Lung (tissue), 12 donors: ENCODE measurements around the gene PARD6A. TPM values are rescaled to one million over a fixed set of nuclear protein-coding genes. Genes with fewer than 3 reads are reported as not detected.
A peak's percentile ranks its signal among the peaks of the same experiment; 100 is the strongest.

Experiments
- ATAC-seq: fragments of 200-7000 bp; cut with Tn5 transposase; one replicate; pipeline ENCODE4 v1.9.1; 2020; ENCODE audit warnings: moderate number of reproducible peaks; ENCODE audit not compliant: insufficient read depth, low FRiP score
- DNase-seq, 3 donors: peaks; one replicate each; pipeline ENCODE4 v3.0.0-alpha.2; 2013 to 2017
- H3K27ac ChIP-seq, 2 donors: one replicate each; pipeline ENCODE4 v1.5.1; 2013; ENCODE audit warnings: mild to moderate bottlenecking in 2 of 2, moderate library complexity in 2 of 2, control low read depth in 1 of 2, inconsistent platforms in 1 of 2, low read depth in 1 of 2, low read length in 1 of 2
- H3K27me3 ChIP-seq, 3 donors: one replicate each; pipeline ENCODE4 v1.5.1; 2013; ENCODE audit warnings: low read length in 2 of 3; ENCODE audit not compliant: control insufficient read depth in 3 of 3, insufficient read depth in 3 of 3
- H3K36me3 ChIP-seq, 4 donors: one replicate each; pipeline ENCODE4 v1.5.1; 2013; ENCODE audit warnings: low read length in 4 of 4, mild to moderate bottlenecking in 1 of 4, moderate library complexity in 1 of 4; ENCODE audit not compliant: control insufficient read depth in 4 of 4, insufficient read depth in 4 of 4
- H3K4me1 ChIP-seq, 5 donors: one replicate each; pipeline ENCODE4 v1.5.1; 2013; ENCODE audit warnings: low read length in 5 of 5, mild to moderate bottlenecking in 2 of 5, moderate library complexity in 1 of 5; ENCODE audit not compliant: control insufficient read depth in 5 of 5, insufficient read depth in 5 of 5
- H3K4me3 ChIP-seq: one replicate; pipeline ENCODE4 v1.5.1; 2013; ENCODE audit warnings: mild to moderate bottlenecking, control low read depth, moderate library complexity
- H3K9ac ChIP-seq, 2 donors: one replicate each; pipeline ENCODE4 v1.5.1; 2013; ENCODE audit warnings: low read length in 2 of 2, control low read depth in 1 of 2; ENCODE audit not compliant: insufficient read depth in 1 of 2
- H3K9me3 ChIP-seq, 4 donors: one replicate each; pipeline ENCODE4 v1.5.1; 2013; ENCODE audit warnings: low read length in 3 of 4, mild to moderate bottlenecking in 1 of 4, moderate library complexity in 1 of 4; ENCODE audit not compliant: control insufficient read depth in 4 of 4, insufficient read depth in 3 of 4
- WGBS, 2 donors: extraction: QIAGEN DNeasy Blood & Tissue Kit; methylation state at CpG; one replicate each; pipeline ENCODE4 v1.1.7; 2013; 5-methylcytosine and 5-hydroxymethylcytosine counted together
- polyA plus RNA-seq, 2 donors: library from polyadenylated mRNA; stranded (reverse); fragments of 200-250 nt; gene quantifications; one replicate each; pipeline ENCODE4 v1.2.1, GENCODE V29; 2013
- total RNA-seq, 2 donors: library from RNA; depleted of rRNA in 1 of 2; stranded (reverse); fragments of >200 nt in 1 of 2; gene quantifications; one replicate each; pipeline ENCODE4 v1.2.1, GENCODE V29; 2014 to 2021
- TF ChIP-seq, protein P1 (sequence below): IDR thresholded peaks from 2 replicates; pipeline ENCODE4 v1.5.1; 2012; ENCODE audit warnings: mild to moderate bottlenecking; ENCODE audit errors: control extremely low read depth, extremely low read depth
- donor health status: control.
- donor health status: control.
- donor health status: Bipolar disorder and iron deficiency.
- donor health status: healthy.
- donor health status: DM: yes; HTN: yes; CAD: no.

PARD6A gene
- total and polyA plus RNA-seq, 4 donors = 1.4 to 6.2 (median 4.7) TPM

- peaks cover 2 to 20% (median 12%) of the 10 kb centered on the region in 5 donors for H3K4me1 ChIP-seq
- H3K4me3 ChIP-seq = no peak overlapping the region
- WGBS, 2 donors = 94 to 95% methylated on average over 18 of the region's 18 CpGs
- no peak overlapping the region for H3K9ac ChIP-seq
- no peaks in the 10 kb centered on the region for H3K9me3 ChIP-seq
- ATAC-seq (no peak), DNase-seq (no peak)
- TF ChIP-seq, protein P1, sequence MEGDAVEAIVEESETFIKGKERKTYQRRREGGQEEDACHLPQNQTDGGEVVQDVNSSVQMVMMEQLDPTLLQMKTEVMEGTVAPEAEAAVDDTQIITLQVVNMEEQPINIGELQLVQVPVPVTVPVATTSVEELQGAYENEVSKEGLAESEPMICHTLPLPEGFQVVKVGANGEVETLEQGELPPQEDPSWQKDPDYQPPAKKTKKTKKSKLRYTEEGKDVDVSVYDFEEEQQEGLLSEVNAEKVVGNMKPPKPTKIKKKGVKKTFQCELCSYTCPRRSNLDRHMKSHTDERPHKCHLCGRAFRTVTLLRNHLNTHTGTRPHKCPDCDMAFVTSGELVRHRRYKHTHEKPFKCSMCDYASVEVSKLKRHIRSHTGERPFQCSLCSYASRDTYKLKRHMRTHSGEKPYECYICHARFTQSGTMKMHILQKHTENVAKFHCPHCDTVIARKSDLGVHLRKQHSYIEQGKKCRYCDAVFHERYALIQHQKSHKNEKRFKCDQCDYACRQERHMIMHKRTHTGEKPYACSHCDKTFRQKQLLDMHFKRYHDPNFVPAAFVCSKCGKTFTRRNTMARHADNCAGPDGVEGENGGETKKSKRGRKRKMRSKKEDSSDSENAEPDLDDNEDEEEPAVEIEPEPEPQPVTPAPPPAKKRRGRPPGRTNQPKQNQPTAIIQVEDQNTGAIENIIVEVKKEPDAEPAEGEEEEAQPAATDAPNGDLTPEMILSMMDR = no peak
- H3K27ac ChIP-seq = no peak overlapping the region
- peaks cover 0 to 9% (median 8%) of the 10 kb centered on the region in 3 donors for H3K27me3 ChIP-seq
- H3K36me3 ChIP-seq = peaks cover 0 to 15% (median 4%) of the 10 kb centered on the region in 4 donors
Measured at GRCh38 chr16:67657751-67658518, 2.8 kb upstream of the PARD6A start.

- ATAC-seq (no peak), DNase-seq (no peak)
- Histone ChIP-seq H3K4me1 (peaks cover 2 to 13% (median 7%) of the 10 kb centered on the region in 5 donors), H3K27ac (no peak overlapping the region), H3K4me3 (peak overlapping the region; percentile 81), H3K9me3 (no peaks in the 10 kb centered on the region), H3K27me3 (peaks cover 0 to 8% (median 5%) of the 10 kb centered on the region in 3 donors), H3K36me3 (peaks cover 0 to 20% (median 6%) of the 10 kb centered on the region in 4 donors), H3K9ac (no peak overlapping the region)
- WGBS, 2 donors = 38 to 62% methylated on average over 14 to 21 of the region's 21 CpGs
- TF ChIP-seq, protein P1 = no peak
Measured at GRCh38 chr16:67658849-67659674, 1.7 kb upstream of the PARD6A start.

DNA sequence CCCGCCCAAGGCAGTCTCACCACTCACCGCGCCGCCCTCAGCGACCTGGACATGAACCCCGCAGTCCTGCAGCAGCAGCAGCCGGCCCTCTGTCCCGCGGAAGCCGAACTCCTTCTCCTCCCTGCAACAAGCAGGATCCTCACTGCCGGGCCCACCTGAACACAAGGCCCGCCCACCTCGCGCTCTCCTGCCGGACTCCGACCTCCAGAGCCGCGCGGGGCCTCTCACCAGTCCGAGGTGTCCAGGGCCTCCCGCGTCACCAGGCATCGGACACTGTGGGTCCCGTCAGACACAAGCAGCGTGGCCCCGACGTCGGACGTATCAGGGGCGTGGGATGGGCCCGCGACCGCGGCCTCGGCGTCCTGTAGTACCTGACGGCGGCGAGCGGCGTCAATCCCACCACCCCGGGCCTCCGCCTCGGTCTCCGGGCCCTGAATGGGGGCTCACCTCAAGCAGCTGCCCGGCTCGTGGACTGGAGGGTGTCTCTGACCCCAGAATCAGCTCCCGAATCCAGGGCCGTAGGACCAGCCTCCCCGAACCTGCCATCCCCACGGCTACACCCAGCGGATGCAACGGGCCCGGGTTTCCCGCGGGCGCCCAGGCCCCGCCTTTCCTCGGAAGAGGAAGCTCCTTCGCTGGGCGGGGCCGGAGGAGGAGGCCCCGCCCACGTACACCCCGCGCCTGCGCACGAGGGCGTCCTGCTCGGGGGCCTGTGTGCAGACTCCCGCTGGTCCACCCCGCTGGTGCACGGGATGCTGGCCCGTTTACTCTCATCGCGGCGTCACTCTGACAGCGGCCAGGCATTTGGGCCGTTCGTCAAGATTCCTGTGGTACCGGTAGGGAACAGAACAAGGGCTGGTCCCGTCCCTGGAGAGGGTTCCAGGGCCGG is 841 bp upstream of the PARD6A start, which contains the start of gene ACD:
TSS of gene ACD (minus strand) at position 586 of the 889 bp plus-strand sequence. CDS start at position 546, 40 bp downstream.
- Histone ChIP-seq H3K4me3 (peak within 1 kb of the TSS; percentile 81), H3K36me3 (peaks cover 0 to 20% (median 6%) of the 10 kb centered on the region in 4 donors), H3K27me3 (peaks cover 0 to 5% (median 0%) of the 10 kb centered on the region in 3 donors), H3K9ac (peak within 1 kb of the TSS; percentile 59 to 94), H3K9me3 (no peaks in the 10 kb centered on the region), H3K4me1 (peaks cover 2 to 13% (median 7%) of the 10 kb centered on the region in 5 donors), H3K27ac (peak within 1 kb of the TSS; percentile 85 to 90)
- 0 to 1% methylated on average over 68 to 83 of the region's 83 CpGs for WGBS, 2 donors
- TF ChIP-seq, protein P1 = no peak
- ATAC-seq (peak; percentile 92), DNase-seq (peak; percentile 92 to 94 (median 93))
